SK-N-SH (cell line): ENCODE results near the gene ITGA1. TPM values are rescaled to one million over a fixed set of nuclear protein-coding genes. Genes with fewer than 3 reads are reported as not detected.

Source experiments
- CTCF ChIA-PET: fragments of 300-600, 350-600 bp; formaldehyde crosslinking; extraction: SDS; loops from one replicate; lab custom pipeline; 2021; lab: Yijun Ruan, JAX
- POLR2A ChIA-PET: fragments of 350-600 bp; sonication (Branson Sonifier 250); formaldehyde crosslinking; extraction: SDS; loops from one replicate; lab custom pipeline; 2020; ENCODE audit warnings: antibody characterized with exemption, inconsistent platforms; lab: Yijun Ruan, JAX
- DNase-seq: peaks from one replicate; pipeline ENCODE4 v3.0.0; 2012
- H2AFZ ChIP-seq: fragments of 200-600 bp; sonication (generic); 2 replicates; pipeline ENCODE4 v1.8.1; 2016; ENCODE audit warnings: antibody characterized with exemption, mild to moderate bottlenecking, low read depth
- H3F3A ChIP-seq: fragments of 200-600 bp; sonication (generic); replicated peaks from 2 replicates; pipeline ENCODE3; 2016; ENCODE audit warnings: antibody characterized with exemption, mild to moderate bottlenecking; ENCODE audit not compliant: insufficient read depth
- H3K27ac ChIP-seq, 2 experiments: fragments of 200-500 bp in 1 of 2; fragments of 200-600 bp in 1 of 2; sonication (Bioruptor generic) in 1 of 2; sonication (generic), shearing (Covaris generic) in 1 of 2; 2 replicates each; pipeline versions ENCODE4 v1.5.1 to v1.6.1; 2014 to 2016; ENCODE audit warnings: low read depth in 2 of 2, inconsistent platforms in 1 of 2, low read length in 1 of 2, mild to moderate bottlenecking in 1 of 2, mixed read lengths in 1 of 2
- H3K27me3 ChIP-seq: fragments of 200-600 bp; sonication (generic), shearing (Covaris generic); 2 replicates; pipeline ENCODE4 v1.6.1; 2016; ENCODE audit warnings: mixed run types; ENCODE audit not compliant: insufficient read depth
- H3K36me3 ChIP-seq, 2 experiments: fragments of 200-500 bp in 1 of 2; fragments of 200-600 bp in 1 of 2; sonication (Bioruptor generic) in 1 of 2; sonication (generic) in 1 of 2; replicated peaks in 1 of 2; 2 replicates each; pipeline versions ENCODE3 to v1.5.1; 2014 to 2016; ENCODE audit warnings: low read length in 1 of 2, mild to moderate bottlenecking in 1 of 2; ENCODE audit not compliant: insufficient read depth in 2 of 2, control insufficient read depth in 1 of 2
- H3K4me1 ChIP-seq, 2 experiments: fragments of 200-500 bp in 1 of 2; fragments of 200-600 bp in 1 of 2; sonication (Bioruptor generic) in 1 of 2; sonication (generic), shearing (Covaris generic) in 1 of 2; 2 replicates each; pipeline versions ENCODE4 v1.5.1 to v1.6.1; 2014 to 2016; ENCODE audit warnings: low read depth in 1 of 2, low read length in 1 of 2, mixed run types in 1 of 2; ENCODE audit not compliant: insufficient read depth in 2 of 2, control insufficient read depth in 1 of 2
- H3K4me2 ChIP-seq: fragments of 200-600 bp; sonication (generic), shearing (Covaris generic); 2 replicates; pipeline ENCODE4 v1.6.1; 2017; ENCODE audit warnings: mixed run types
- H3K4me3 ChIP-seq, 2 experiments: fragments of 200-500 bp in 1 of 2; fragments of 200-600 bp in 1 of 2; sonication (Bioruptor generic) in 1 of 2; sonication (generic), shearing (Covaris generic) in 1 of 2; 2 replicates each; pipeline versions ENCODE4 v1.5.1 to v1.8.1; 2014 to 2016; ENCODE audit warnings: low read depth in 2 of 2, inconsistent platforms in 1 of 2, low read length in 1 of 2, mild to moderate bottlenecking in 1 of 2, mixed read lengths in 1 of 2, moderate library complexity in 1 of 2
- H3K79me2 ChIP-seq: fragments of 200-600 bp; sonication (generic); 2 replicates; pipeline ENCODE4 v1.8.1; 2017; ENCODE audit warnings: mild to moderate bottlenecking; ENCODE audit not compliant: insufficient read depth
- H3K9ac ChIP-seq: fragments of 200-600 bp; sonication (generic); 2 replicates; pipeline ENCODE4 v1.6.1; 2017; ENCODE audit warnings: mixed run types
- H3K9me2 ChIP-seq: fragments of 200-600 bp; sonication (generic); 2 replicates; pipeline ENCODE4 v1.6.1; 2017; ENCODE audit warnings: mixed run types
- H3K9me3 ChIP-seq: fragments of 200-600 bp; sonication (generic); 2 replicates; pipeline ENCODE4 v1.6.1; 2017; ENCODE audit warnings: mixed run types, mild to moderate bottlenecking, moderate library complexity
- H4K20me1 ChIP-seq: fragments of 200-600 bp; sonication (generic); 2 replicates; pipeline ENCODE4 v1.6.1; 2017; ENCODE audit warnings: mild to moderate bottlenecking, mixed run types; ENCODE audit not compliant: insufficient read depth
- ELF1 ChIP-seq: IDR thresholded peaks from 2 replicates; pipeline ENCODE4 v1.4.0; 2012
- FOSL2 ChIP-seq: IDR thresholded peaks from 2 replicates; pipeline ENCODE4 v1.4.0; 2012; ENCODE audit warnings: low read depth, mild to moderate bottlenecking, moderate library complexity, borderline replicate concordance
- IRF3 ChIP-seq: fragments of 150-350 bp; IDR thresholded peaks from 2 replicates; pipeline ENCODE4 v1.6.1; 2016; ENCODE audit warnings: mild to moderate bottlenecking, low read depth, low read length
- MAX ChIP-seq: IDR thresholded peaks from 2 replicates; pipeline ENCODE4 v1.4.0; 2012; ENCODE audit warnings: low read depth
- MEF2A ChIP-seq: IDR thresholded peaks from 2 replicates; pipeline ENCODE4 v1.4.0; 2012; ENCODE audit warnings: low read depth, borderline replicate concordance
- MXI1 ChIP-seq: IDR thresholded peaks from 2 replicates; pipeline ENCODE4 v1.6.1; 2012; ENCODE audit warnings: mild to moderate bottlenecking, low read depth, low read length, improper control_type of control experiment
- NRF1 ChIP-seq: IDR thresholded peaks from 2 replicates; pipeline ENCODE4 v1.6.1; 2012; ENCODE audit warnings: low read depth, mild to moderate bottlenecking, low read length
- POLR2AphosphoS5 ChIP-seq: IDR thresholded peaks from 2 replicates; pipeline ENCODE4 v1.6.1; 2012; ENCODE audit warnings: low read depth, low read length
- RCOR1 ChIP-seq: fragments of 150-350 bp; IDR thresholded peaks from 2 replicates; pipeline ENCODE4 v1.6.1; 2017; ENCODE audit warnings: antibody characterized with exemption, low read length
- SIN3A ChIP-seq: IDR thresholded peaks from 2 replicates; pipeline ENCODE4 v1.6.1; 2012; ENCODE audit warnings: low read depth, mild to moderate bottlenecking, low read length, moderate library complexity, borderline replicate concordance
- TAF1 ChIP-seq: IDR thresholded peaks from 2 replicates; pipeline ENCODE4 v1.6.1; 2012; ENCODE audit warnings: low read depth, mild to moderate bottlenecking, low read length, moderate library complexity, borderline replicate concordance
- WGBS: methylation state at CpG from one replicate; pipeline ENCODE4 v1.1.6; 2017; ENCODE audit warnings: low lambda C conversion rate; 5-methylcytosine and 5-hydroxymethylcytosine counted together
- polyA plus RNA-seq, 3 experiments: library from polyadenylated mRNA; depleted of rRNA; stranded (reverse); fragments of >200 nt; gene quantifications; 2 replicates each; pipeline ENCODE4 v1.2.3, GENCODE V29; 2012
- TF ChIP-seq, protein P1 (sequence below): IDR thresholded peaks from 2 replicates; pipeline ENCODE4; 2012
- TF ChIP-seq, protein P2 (sequence below): IDR thresholded peaks from 2 replicates; pipeline ENCODE4 v1.6.1; 2012; ENCODE audit warnings: mild to moderate bottlenecking, low read depth, low read length, moderate library complexity

Gene ITGA1
- polyA plus RNA-seq, 1 of the 3 experiments (the other 2 are of a cell fraction) = 7.7 TPM

DNA sequence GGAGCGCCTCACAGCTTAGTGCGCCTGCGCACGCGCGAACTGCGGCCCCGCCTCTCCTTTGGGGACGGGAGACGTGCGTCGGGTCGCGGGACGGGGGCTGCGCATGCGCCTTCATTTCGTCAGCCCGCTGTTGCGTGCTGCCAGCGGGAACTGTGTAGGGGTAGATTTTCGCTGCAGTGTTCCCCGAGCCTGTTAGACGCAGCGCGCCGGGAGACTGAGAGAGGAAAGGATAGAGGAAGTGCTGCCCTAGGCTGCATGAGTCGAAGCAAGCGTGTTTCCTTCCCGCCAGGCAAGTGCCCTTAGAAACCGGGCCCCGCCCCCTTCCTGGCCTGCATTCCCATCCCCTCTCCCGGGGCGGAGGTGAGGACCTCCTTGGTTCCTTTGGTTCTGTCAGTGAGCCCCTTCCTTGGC lies 12.3 kb downstream of the ITGA1 start:
- H3K4me2 ChIP-seq = peak overlapping the region; percentile 89
- 1% methylated on average over 26 of the region's 34 CpGs for WGBS
- peaks cover 30% of the 10 kb centered on the region for H3F3A ChIP-seq
- peaks cover 22% of the 10 kb centered on the region for H4K20me1 ChIP-seq
- peaks cover 34 to 36% of the 10 kb centered on the region in 2 experiments for H3K36me3 ChIP-seq
- H2AFZ ChIP-seq = peak overlapping the region; percentile 87
- peak overlapping the region; percentile 86 for H3K9ac ChIP-seq
- ChIA-PET CTCF (interaction anchor here (1.0 to 2.3 kb wide), 6 partner anchors 12 to 139 kb away, joined by 3 to 17 read pairs (median 6); partner anchors contain the start of genes ITGA1 and PELO), POLR2A (interaction anchor here (1.0 to 2.2 kb wide), 3 partner anchors 10 to 108 kb away, joined by 3 to 11 read pairs (median 3); partner anchors contain the start of genes ITGA1 and PELO)
- H3K4me1 ChIP-seq = peaks cover 12 to 41% of the 10 kb centered on the region in 2 experiments
- peak overlapping the region; percentile 93 to 95 for H3K27ac ChIP-seq
- TF ChIP-seq, protein P1, sequence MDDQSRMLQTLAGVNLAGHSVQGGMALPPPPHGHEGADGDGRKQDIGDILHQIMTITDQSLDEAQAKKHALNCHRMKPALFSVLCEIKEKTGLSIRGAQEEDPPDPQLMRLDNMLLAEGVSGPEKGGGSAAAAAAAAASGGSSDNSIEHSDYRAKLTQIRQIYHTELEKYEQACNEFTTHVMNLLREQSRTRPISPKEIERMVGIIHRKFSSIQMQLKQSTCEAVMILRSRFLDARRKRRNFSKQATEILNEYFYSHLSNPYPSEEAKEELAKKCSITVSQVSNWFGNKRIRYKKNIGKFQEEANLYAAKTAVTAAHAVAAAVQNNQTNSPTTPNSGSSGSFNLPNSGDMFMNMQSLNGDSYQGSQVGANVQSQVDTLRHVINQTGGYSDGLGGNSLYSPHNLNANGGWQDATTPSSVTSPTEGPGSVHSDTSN = no peak
- TF ChIP-seq SIN3A (peak; percentile 88; the same call in 1 of the 2 replicates), MAX (no peak), TAF1 (peak; percentile 78; the same call in 1 of the 2 replicates), MXI1 (peak; percentile 55), ELF1 (no peak), IRF3 (no peak), POLR2AphosphoS5 (peak; percentile 71), FOSL2 (no peak), NRF1 (peak; percentile 98), MEF2A (no peak), RCOR1 (no peak)
- TF ChIP-seq, protein P2, sequence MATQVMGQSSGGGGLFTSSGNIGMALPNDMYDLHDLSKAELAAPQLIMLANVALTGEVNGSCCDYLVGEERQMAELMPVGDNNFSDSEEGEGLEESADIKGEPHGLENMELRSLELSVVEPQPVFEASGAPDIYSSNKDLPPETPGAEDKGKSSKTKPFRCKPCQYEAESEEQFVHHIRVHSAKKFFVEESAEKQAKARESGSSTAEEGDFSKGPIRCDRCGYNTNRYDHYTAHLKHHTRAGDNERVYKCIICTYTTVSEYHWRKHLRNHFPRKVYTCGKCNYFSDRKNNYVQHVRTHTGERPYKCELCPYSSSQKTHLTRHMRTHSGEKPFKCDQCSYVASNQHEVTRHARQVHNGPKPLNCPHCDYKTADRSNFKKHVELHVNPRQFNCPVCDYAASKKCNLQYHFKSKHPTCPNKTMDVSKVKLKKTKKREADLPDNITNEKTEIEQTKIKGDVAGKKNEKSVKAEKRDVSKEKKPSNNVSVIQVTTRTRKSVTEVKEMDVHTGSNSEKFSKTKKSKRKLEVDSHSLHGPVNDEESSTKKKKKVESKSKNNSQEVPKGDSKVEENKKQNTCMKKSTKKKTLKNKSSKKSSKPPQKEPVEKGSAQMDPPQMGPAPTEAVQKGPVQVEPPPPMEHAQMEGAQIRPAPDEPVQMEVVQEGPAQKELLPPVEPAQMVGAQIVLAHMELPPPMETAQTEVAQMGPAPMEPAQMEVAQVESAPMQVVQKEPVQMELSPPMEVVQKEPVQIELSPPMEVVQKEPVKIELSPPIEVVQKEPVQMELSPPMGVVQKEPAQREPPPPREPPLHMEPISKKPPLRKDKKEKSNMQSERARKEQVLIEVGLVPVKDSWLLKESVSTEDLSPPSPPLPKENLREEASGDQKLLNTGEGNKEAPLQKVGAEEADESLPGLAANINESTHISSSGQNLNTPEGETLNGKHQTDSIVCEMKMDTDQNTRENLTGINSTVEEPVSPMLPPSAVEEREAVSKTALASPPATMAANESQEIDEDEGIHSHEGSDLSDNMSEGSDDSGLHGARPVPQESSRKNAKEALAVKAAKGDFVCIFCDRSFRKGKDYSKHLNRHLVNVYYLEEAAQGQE = no peak
- H3K9me2 ChIP-seq = no peaks in the 10 kb centered on the region
- DNase-seq = peak; percentile 92
- peak overlapping the region; percentile 75 to 85 for H3K4me3 ChIP-seq
- H3K27me3 ChIP-seq = no peaks in the 10 kb centered on the region
- no peaks in the 10 kb centered on the region for H3K9me3 ChIP-seq
- H3K79me2 ChIP-seq = peaks cover 57% of the 10 kb centered on the region
